IPS-NIHi7 (cell line): ENCODE data around the gene OR5D16.
"Not testable (repeated sequence)": the region's sequence is repeated elsewhere in the genome, so short reads cannot be mapped to it uniquely, and the experiment has no call there.

Experiments
- DNase-seq: peaks from one replicate; pipeline ENCODE4 v3.0.0; 2012; ENCODE audit warnings: mixed read lengths; ENCODE audit errors: extremely low spot score

The OR5D16 gene

DNA sequence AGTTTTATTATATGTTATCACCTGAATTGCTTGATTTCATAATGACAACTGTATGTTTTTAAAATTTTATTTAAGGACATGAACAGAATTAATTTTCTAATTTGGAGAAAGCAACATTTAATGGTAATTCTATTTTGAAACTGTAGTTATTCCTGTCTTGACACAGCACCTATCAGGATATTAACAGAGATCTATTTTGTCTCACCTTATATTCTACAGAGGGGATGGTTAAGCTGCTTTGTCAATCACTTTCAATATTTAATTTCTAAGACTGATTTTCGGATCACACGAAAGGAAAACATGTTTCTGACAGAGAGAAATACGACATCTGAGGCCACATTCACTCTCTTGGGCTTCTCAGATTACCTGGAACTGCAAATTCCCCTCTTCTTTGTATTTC, at the start of gene OR5D16:
OR5D16 (plus strand) TSS at position 301 of the 400 bp plus-strand sequence; CDS start at position 301, 0 bp downstream.
- no peak for DNase-seq

DNA sequence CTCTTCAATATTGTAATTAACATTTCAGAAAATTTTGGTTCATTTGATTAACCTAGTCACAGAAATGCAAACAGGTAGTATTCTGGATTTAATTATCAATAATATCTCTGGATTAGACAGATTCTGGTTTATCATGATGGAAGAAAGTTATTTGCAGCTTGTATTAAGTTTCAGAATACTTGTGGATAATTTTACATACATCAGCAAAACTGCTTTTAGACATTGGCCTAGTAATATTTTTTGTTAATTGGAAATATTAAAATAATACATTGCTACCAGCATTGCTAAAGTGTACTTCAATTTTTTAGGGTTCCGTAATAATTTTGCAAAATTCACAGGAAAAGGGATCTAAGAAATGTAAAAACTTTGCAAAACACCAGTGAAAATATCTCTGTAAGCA, 46.9 kb upstream of the OR5D16 start:
- DNase-seq = no peak

DNA sequence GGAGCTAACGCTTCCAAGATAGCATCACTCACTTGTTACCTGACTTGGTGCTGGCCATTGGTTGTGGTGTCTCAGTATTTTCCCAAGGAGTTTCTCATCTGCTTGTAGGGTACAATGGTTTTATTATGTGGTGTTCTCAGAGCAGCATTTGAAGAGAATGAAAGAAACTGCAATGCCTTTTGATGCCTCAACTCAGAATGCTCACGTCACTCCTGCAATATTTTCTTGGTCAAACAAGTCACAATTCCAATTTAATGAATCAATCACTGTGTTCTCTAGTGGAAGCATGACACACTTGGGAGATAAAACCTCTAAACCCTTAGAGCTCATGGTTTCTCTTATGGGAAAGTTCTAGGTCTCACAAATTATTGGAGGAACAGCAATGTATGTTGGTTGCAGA, 45.2 kb upstream of the OR5D16 start:
- no peak for DNase-seq

DNA sequence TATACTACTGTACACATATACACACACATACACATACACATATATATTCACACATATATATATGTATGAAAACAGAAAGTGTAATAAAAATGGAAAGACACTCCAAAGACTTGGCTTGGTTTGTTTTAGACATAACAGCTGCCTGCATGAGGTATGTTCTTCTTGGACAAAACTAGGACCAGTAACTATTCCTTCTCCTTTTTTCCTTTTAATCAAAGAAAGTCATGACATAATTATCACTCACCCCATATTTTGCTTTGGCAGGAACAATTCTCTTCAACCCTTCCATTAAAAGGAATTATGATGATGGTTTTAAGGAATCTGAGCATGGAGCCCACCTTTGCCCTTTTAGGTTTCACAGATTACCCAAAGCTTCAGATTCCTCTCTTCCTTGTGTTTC, 43.3 kb upstream of the OR5D16 start, which contains the start of gene OR5D14:
OR5D14 (plus strand) TSS at position 301 of the 400 bp plus-strand sequence; CDS start at position 301, 0 bp downstream.
- DNase-seq = no peak

DNA sequence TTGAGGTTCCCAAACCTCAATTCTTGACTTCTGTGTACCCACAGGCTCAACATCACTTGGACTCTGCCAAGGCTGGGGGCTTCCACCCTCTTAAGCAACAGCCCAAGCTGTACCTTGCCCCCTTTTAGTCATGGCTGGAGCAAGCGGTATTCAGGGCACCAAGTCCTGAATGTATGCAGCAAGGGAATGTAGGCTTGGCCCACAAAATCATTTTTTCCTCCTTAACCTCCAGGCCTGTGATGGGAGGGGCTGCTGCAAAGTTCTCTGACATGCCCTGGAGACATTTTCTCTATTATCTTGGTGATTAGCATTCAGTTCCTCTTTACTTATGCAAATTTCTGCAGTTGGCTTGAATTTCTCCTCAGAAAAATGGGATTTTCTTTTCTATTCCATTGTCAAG, 32.3 kb upstream of the OR5D16 start:
- DNase-seq = no peak

DNA sequence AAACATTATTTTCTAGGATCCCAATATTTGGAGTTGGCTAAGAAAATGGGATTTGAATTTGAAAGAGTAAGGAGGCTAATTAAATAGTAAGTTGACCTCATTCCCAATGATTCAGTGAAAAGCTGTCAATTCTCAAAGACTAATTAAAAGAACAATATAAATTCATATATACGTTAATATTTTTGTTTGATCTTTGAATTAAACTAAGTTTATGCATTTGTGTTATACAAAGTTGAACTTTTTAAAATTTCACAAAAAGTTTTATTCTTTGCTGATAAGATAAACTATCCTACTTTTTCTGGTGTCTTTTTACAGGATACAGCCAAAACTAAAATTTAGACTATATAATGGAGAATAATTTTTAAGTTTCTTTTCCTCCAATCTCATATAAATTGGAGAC, 27.5 kb upstream of the OR5D16 start, which contains the start of gene OR5L1:
OR5L1 (plus strand) TSS at position 301 of the 400 bp plus-strand sequence. CDS start 100 bp downstream, outside the sequence.
- DNase-seq = no peak

DNA sequence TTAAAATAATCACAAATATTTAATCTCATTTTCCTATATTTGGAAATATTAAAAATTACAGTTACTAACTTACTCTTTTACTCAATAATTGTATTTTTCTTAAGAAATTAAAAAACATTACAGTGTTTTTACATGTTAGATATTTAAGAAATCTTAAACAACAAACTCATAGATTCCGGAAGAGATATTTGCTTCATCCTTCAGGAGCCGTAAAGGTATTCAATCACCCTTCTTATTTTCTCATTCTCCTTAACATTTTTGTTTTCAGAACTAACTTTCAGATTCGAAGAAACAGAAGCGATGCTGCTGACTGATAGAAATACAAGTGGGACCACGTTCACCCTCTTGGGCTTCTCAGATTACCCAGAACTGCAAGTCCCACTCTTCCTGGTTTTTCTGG, 19.2 kb upstream of the OR5D16 start, which contains the start of gene OR5D18:
OR5D18 (plus strand) TSS at position 301 of the 400 bp plus-strand sequence; CDS start at position 301, 0 bp downstream.
- DNase-seq = no peak

DNA sequence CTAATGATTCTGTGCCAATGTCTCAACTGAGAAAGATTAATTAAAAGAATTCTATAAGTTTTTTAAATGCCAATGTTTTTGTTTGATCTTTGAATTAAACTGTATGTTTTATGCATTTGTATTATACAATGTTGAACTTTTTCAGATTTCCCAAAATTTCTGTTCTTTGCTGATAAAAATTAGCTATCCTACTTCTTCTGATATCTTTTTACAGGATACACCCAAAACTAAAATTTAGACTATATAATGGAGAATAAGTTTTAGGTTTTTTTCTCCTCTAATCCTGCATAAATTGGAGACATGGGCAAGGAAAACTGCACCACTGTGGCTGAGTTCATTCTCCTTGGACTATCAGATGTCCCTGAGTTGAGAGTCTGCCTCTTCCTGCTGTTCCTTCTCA, 11.6 kb upstream of the OR5D16 start, which contains the start of gene OR5L2:
OR5L2 (plus strand) TSS at position 301 of the 400 bp plus-strand sequence; CDS start at position 301, 0 bp downstream.
- no peak for DNase-seq

DNA sequence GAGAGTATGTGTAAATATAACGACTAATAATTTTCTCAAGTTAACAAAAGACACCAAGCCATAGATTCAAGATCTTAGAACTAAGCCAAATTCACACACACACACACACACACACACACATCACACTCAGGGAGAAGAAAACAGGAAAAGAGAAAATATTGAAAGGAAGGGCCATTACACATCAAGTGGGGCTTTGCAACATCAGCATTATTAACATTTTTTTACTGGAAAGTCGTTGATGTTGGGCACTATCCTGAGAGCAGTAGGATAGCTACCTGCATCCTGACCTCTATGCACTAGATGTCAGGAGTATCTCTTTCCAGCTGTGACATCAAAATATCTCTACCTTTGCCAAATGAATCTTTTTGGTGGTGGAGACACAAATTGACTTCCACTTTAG, 8.9 kb downstream of the OR5D16 start:
- DNase-seq = no peak

DNA sequence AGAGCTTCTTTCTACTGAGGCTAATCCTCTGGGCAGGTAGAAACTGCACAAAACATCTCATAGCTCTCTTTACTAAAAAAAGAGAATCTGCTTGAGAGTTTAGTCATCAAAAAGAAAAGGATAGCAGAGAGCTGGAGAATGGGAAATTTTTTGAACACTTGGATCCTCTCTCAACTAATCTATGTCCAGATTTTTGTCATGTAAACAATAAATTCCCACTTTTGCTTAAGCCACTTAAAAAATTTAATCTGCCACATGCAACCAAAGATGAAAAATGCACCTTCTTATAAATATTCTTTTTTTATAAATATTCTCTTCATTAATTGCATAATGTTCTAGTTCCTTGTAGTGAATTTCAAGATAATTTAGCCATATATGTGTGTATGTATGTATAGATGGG, 10.5 kb downstream of the OR5D16 start:
- DNase-seq = no peak

DNA sequence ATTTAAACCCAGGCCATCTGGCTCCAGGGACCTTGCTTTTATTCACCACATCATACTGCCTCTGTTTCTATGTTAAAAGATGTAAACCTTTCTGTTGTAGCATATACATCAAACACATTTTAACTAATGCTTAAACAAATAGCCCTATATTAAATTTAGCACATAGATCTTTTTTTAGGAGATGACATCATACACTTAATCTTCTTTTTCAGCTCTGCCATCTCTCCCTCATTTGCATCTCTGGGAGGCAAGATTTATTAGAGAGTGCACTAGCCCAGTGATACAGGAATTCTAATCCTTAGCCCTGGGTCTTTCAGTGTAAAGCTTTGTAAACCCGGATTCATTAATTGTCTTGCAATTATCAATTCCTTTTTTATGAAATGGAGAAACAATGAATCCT, 13.6 kb downstream of the OR5D16 start:
- DNase-seq = no peak

DNA sequence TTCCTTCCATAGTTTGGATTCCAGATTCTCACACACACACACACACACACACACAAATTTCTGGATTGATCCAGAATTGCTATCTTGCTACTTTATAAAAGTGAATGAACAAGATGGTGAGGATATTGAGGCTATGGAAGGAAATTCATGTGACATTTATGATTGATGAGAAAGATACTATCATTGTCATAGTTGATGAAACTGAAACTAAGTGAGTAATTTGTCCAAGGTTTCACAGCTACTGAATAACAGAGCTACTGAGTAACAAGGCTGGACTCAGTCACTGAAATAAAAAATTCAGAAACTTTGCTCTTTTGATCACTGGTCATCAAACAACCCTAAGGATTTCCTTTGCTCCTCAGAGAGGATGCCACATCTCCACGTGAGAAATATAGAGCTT, 16.2 kb downstream of the OR5D16 start:
- DNase-seq = no peak

DNA sequence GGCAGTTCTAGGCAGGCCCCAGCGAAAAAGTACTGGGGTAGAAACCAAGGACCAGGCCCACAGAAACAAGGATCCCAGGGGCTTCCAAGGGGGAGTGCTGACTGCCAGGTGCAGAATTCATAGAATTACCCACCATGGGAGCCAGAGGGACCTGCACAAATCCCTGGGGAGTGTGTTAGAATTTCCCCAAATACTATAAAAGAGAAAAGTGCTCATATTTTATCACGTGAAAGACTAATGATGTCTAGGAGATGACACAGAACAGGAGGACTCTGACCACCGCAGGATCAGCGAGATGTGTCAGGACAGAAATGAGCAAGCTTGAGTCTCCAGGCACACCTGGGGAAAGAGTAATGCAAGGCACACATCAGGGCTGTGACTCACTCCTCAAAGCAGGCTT, 28.8 kb downstream of the OR5D16 start:
- not testable (repeated sequence) for DNase-seq

DNA sequence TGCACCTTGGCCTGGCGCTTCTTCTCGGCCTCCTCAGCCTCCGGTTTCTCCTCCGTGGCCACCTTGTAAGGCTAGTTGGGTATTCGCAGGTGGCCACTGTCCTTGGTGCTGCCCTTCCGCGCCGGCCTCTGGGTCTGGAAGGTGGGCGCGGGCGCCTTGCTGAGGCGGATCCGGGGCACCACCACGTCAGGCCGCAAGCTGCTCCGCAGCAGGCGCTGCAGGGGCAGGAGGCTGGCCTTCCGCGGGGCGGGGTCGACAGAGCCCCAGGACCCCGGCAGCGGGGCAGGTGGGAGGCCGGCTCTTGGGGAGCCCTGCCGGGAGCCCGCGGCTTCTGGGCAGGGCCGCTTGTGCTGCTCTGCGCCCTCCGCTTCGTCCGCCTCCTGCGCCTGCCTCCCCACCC, 34.2 kb downstream of the OR5D16 start:
- DNase-seq = not testable (repeated sequence)

DNA sequence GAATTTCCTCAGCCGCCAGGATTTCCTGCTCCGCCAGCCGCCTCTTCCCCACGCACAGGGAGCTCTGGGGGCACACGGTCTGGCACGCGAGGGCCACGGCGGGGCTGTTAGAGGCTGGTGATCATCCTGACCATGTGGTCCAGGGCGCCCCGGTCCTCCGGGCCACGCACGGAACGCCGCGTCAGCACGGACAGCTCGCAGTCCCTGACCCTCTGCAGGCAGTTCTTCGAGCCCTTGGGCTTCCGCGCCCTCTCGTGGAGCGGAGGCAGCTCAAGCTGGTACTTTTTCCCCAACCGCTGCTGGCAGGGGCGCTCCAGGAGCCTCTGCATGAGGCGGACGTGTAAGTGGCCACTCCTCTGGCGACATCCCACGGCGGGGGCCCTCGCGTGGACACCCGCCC, 34.6 kb downstream of the OR5D16 start:
- not testable (repeated sequence) for DNase-seq

DNA sequence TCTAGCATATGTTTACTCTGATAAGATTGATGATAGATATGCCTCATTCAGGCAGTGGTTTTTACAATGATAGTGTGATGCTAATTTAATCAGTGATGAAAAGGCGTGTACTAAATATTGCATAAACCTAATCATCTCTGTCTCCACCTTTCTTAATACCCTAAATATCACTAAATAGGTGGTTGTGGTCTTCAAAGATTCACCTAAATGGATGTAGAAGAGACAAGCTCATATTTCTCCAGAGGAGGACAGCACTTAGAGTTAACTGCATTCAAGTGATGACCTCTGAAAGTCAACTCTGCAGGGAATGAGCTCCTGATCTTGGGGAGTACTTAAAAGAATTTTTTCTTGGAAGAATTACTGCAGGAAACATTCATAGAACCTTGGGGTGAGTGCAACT, 44.4 kb downstream of the OR5D16 start, which contains the start of gene TRIM51:
TRIM51 (plus strand) TSS at position 301 of the 400 bp plus-strand sequence. CDS start 2,132 bp downstream, outside the sequence.
- DNase-seq = not testable (repeated sequence)

DNA sequence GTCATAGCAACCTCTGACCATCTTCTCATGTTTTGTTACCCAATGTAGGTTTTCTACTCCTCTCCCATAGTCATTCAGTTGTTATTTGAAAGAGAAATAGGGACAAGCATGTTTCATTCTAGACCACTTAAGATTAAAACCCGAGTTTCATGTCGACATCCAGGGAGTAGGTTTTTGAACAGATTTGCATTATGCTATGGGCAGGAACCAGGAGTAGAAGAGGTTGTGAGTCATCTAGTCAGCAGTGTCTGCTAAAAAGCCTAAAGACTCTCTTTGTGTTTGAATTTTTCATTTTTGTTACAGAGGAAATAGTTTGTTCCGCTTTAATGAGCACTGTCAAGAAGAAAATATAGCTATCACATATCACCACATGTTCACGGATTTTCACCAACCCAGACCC, 46.4 kb downstream of the OR5D16 start:
- not testable (repeated sequence) for DNase-seq

DNA sequence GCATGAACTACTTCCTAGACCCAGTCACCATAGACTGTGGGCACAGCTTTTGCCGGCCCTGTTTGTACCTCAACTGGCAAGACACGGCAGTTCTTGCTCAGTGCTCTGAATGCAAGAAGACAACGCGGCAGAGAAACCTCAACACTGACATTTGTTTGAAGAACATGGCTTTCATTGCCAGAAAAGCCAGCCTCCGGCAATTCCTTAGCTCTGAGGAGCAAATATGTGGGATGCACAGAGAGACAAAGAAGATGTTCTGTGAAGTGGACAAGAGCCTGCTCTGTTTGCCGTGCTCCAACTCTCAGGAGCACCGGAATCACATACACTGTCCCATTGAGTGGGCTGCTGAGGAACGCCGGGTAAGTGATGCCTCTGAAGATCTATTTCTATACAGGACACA, 46.9 kb downstream of the OR5D16 start:
- not testable (repeated sequence) for DNase-seq
